H1 (cell line): ENCODE measurements around the gene ZNF860. TPM values are rescaled to one million over a fixed set of nuclear protein-coding genes. Genes with fewer than 3 reads are reported as not detected.

Source experiments
- CTCF ChIA-PET: fragments of 300-600 bp; sonication (Branson Sonifier 250); formaldehyde crosslinking; loops from one replicate; lab custom pipeline; 2021; ENCODE audit not compliant: partially characterized antibody; lab: Charles Lee
- POLR2A ChIA-PET: fragments of 300-600 bp; sonication (Branson Sonifier 250); formaldehyde crosslinking; loops from one replicate; lab custom pipeline; 2021; ENCODE audit warnings: inconsistent platforms; ENCODE audit not compliant: partially characterized antibody; lab: Charles Lee
- DNase-seq, 2 experiments: peaks; one replicate each; pipeline versions ENCODE4 v3.0.0 to v3.0.0-alpha.2; 2010 to 2022; ENCODE audit warnings: low spot score in 2 of 2, low read depth in 1 of 2, mixed read lengths in 1 of 2
- FAIRE-seq: peaks from 2 replicates; lab custom pipeline; 2011; peaks lifted over from hg19 to GRCh38; lab: Jason Lieb, UNC
- H2AFZ ChIP-seq: 2 replicates; pipeline ENCODE4 v1.8.1; 2012; ENCODE audit warnings: low read length, inconsistent platforms
- H2AK5ac ChIP-seq: 2 replicates; pipeline ENCODE4 v1.6.1; 2013; ENCODE audit warnings: low read depth, low read length
- H2BK120ac ChIP-seq: replicated peaks from 2 replicates; pipeline ENCODE3; 2013; ENCODE audit warnings: low read depth, low read length, inconsistent platforms
- H2BK12ac ChIP-seq: 2 replicates; pipeline ENCODE4 v1.6.1; 2013; ENCODE audit warnings: low read depth, low read length
- H2BK15ac ChIP-seq: 2 replicates; pipeline ENCODE4 v1.6.1; 2013; ENCODE audit warnings: low read length
- H2BK20ac ChIP-seq: 2 replicates; pipeline ENCODE4 v1.6.1; 2013; ENCODE audit warnings: low read length
- H2BK5ac ChIP-seq: 2 replicates; pipeline ENCODE4 v1.6.1; 2013; ENCODE audit warnings: low read depth, low read length
- H3K14ac ChIP-seq: 2 replicates; pipeline ENCODE4 v1.6.1; 2013; ENCODE audit warnings: inconsistent platforms; ENCODE audit not compliant: insufficient read length
- H3K18ac ChIP-seq: 2 replicates; pipeline ENCODE4 v1.6.1; 2013; ENCODE audit warnings: low read length; ENCODE audit errors: extremely low read depth
- H3K23ac ChIP-seq: 2 replicates; pipeline ENCODE4 v1.6.1; 2013; ENCODE audit warnings: inconsistent platforms; ENCODE audit not compliant: insufficient read length
- H3K23me2 ChIP-seq: 2 replicates; pipeline ENCODE4 v1.6.1; 2013; ENCODE audit warnings: low read depth, low read length
- H3K27ac ChIP-seq: 2 replicates; pipeline ENCODE4 v1.6.1; 2011; ENCODE audit warnings: low read depth, low read length, inconsistent platforms
- H3K27me3 ChIP-seq, 4 experiments: replicated peaks in 1 of 4; 1 replicate in 1 of 4; 2 replicates in 3 of 4; pipeline versions ENCODE4 v1.6.1 to v1.8.1; 2011 to 2013; ENCODE audit warnings: low read length in 3 of 4, mild to moderate bottlenecking in 3 of 4, inconsistent platforms in 2 of 4, mixed read lengths in 2 of 4, moderate library complexity in 1 of 4; ENCODE audit not compliant: control insufficient read depth in 3 of 4, insufficient read depth in 3 of 4; ENCODE audit errors: extremely low read depth in 1 of 4
- H3K36me3 ChIP-seq, 4 experiments: 2 replicates each; pipeline versions ENCODE4 v1.6.1 to v1.8.1; 2011 to 2013; ENCODE audit warnings: mild to moderate bottlenecking in 4 of 4, low read length in 3 of 4, moderate library complexity in 2 of 4, control low read depth in 1 of 4, inconsistent platforms in 1 of 4; ENCODE audit not compliant: insufficient read depth in 4 of 4, control insufficient read depth in 2 of 4
- H3K4ac ChIP-seq: replicated peaks from 2 replicates; pipeline ENCODE3; 2013; ENCODE audit warnings: low read length, low read depth, mixed read lengths, inconsistent platforms; ENCODE audit not compliant: insufficient read length
- H3K4me1 ChIP-seq, 4 experiments: replicated peaks in 1 of 4; 1 replicate in 1 of 4; 2 replicates in 3 of 4; pipeline versions ENCODE4 v1.6.1 to v1.8.1; 2011 to 2013; ENCODE audit warnings: low read length in 3 of 4, inconsistent platforms in 2 of 4, mixed read lengths in 1 of 4; ENCODE audit not compliant: insufficient read depth in 4 of 4, control insufficient read depth in 3 of 4
- H3K4me2 ChIP-seq, 2 experiments: 2 replicates each; pipeline versions ENCODE4 v1.6.1 to v1.8.1; 2011 to 2013; ENCODE audit warnings: low read depth in 2 of 2, low read length in 2 of 2, control low read depth in 1 of 2, inconsistent platforms in 1 of 2, mild to moderate bottlenecking in 1 of 2; ENCODE audit not compliant: insufficient read depth in 1 of 2
- H3K4me3 ChIP-seq, 4 experiments: fragments of 200-600, 300-600 bp in 1 of 4; sonication (generic), shearing (Covaris generic), sonication (Bioruptor Twin) in 1 of 4; 2 replicates each; pipeline versions ENCODE4 v1.5.1 to v1.8.1; 2011 to 2016; ENCODE audit warnings: low read length in 4 of 4, low read depth in 3 of 4, control low read depth in 2 of 4, inconsistent platforms in 2 of 4, mild to moderate bottlenecking in 2 of 4, mixed read lengths in 1 of 4, moderate library complexity in 1 of 4; ENCODE audit not compliant: insufficient read depth in 2 of 4; ENCODE audit errors: extremely low read depth in 1 of 4
- H3K56ac ChIP-seq: replicated peaks from 2 replicates; pipeline ENCODE3; 2013; ENCODE audit warnings: low read depth, mild to moderate bottlenecking, mixed read lengths, low read length, inconsistent platforms; ENCODE audit not compliant: insufficient read length
- H3K79me1 ChIP-seq: 2 replicates; pipeline ENCODE4 v1.6.1; 2013; ENCODE audit warnings: low read depth, low read length, control low read depth
- H3K79me2 ChIP-seq, 2 experiments: 2 replicates each; pipeline versions ENCODE4 v1.6.1 to v1.8.1; 2012 to 2013; ENCODE audit warnings: low read length in 2 of 2, mild to moderate bottlenecking in 2 of 2, inconsistent platforms in 1 of 2; ENCODE audit not compliant: insufficient read depth in 2 of 2, control insufficient read depth in 1 of 2
- H3K9ac ChIP-seq, 4 experiments: replicated peaks in 1 of 4; 1 replicate in 1 of 4; 2 replicates in 3 of 4; pipeline versions ENCODE4 v1.6.1 to v1.8.1; 2011 to 2013; ENCODE audit warnings: low read depth in 3 of 4, low read length in 3 of 4, control low read depth in 2 of 4, mild to moderate bottlenecking in 2 of 4, moderate library complexity in 2 of 4, inconsistent platforms in 1 of 4; ENCODE audit errors: extremely low read depth in 1 of 4
- H3K9me3 ChIP-seq, 2 experiments: 2 replicates each; pipeline versions ENCODE4 v1.6.1 to v1.8.1; 2012 to 2013; ENCODE audit warnings: mild to moderate bottlenecking in 2 of 2, moderate library complexity in 2 of 2, control low read depth in 1 of 2, inconsistent platforms in 1 of 2, low read depth in 1 of 2, low read length in 1 of 2, mixed read lengths in 1 of 2; ENCODE audit not compliant: insufficient read depth in 2 of 2
- H4K20me1 ChIP-seq, 2 experiments: replicated peaks in 1 of 2; 2 replicates each; pipeline versions ENCODE3 to v1.8.1; 2011 to 2013; ENCODE audit warnings: inconsistent platforms in 2 of 2, low read length in 2 of 2, mild to moderate bottlenecking in 1 of 2; ENCODE audit not compliant: insufficient read depth in 2 of 2, control insufficient read depth in 1 of 2
- H4K5ac ChIP-seq: 2 replicates; pipeline ENCODE4 v1.6.1; 2013; ENCODE audit warnings: low read length, low read depth, mixed read lengths, inconsistent platforms; ENCODE audit not compliant: insufficient read length
- H4K8ac ChIP-seq: 2 replicates; pipeline ENCODE4 v1.8.0; 2013; ENCODE audit warnings: mild to moderate bottlenecking, moderate library complexity, low read length, inconsistent platforms; ENCODE audit not compliant: insufficient read depth; ENCODE audit errors: extremely low read depth
- H4K91ac ChIP-seq: replicated peaks from 2 replicates; pipeline ENCODE3; 2013; ENCODE audit warnings: low read length, mixed read lengths, inconsistent platforms; ENCODE audit not compliant: insufficient read length
- CHD2 ChIP-seq: IDR thresholded peaks from 2 replicates; pipeline ENCODE4 v1.6.1; 2012; ENCODE audit warnings: low read length, improper control_type of control experiment
- CREB1 ChIP-seq: IDR thresholded peaks from 2 replicates; pipeline ENCODE4 v1.6.1; 2012; ENCODE audit warnings: inconsistent platforms
- CTBP2 ChIP-seq: IDR thresholded peaks from 2 replicates; pipeline ENCODE4 v1.7.0; 2011; ENCODE audit warnings: borderline replicate concordance, mild to moderate bottlenecking, moderate library complexity, mixed read lengths, low read length; ENCODE audit not compliant: insufficient read depth, insufficient read length
- JUN ChIP-seq: IDR thresholded peaks from 2 replicates; pipeline ENCODE4 v1.6.1; 2011; ENCODE audit warnings: low read depth, mild to moderate bottlenecking, improper control_type of control experiment, low read length
- JUND ChIP-seq: IDR thresholded peaks from 2 replicates; pipeline ENCODE4 v1.6.1; 2011; ENCODE audit warnings: mild to moderate bottlenecking, improper control_type of control experiment, low read length
- KDM4A ChIP-seq: IDR thresholded peaks from one replicate; pipeline ENCODE4 v1.7.1; 2012; ENCODE audit warnings: low read depth, mild to moderate bottlenecking, moderate library complexity, low read length, inconsistent platforms; ENCODE audit not compliant: severe bottlenecking
- NRF1 ChIP-seq: IDR thresholded peaks from 2 replicates; pipeline ENCODE4 v1.6.1; 2011; ENCODE audit warnings: mild to moderate bottlenecking, low read depth, low read length, improper control_type of control experiment
- PHF8 ChIP-seq: fragments of 200-600 bp; sonication (generic); conservative IDR thresholded peaks from 2 replicates; pipeline ENCODE4 v1.7.1; 2012; ENCODE audit warnings: low read depth, mild to moderate bottlenecking, inconsistent platforms, low read length, moderate library complexity
- POLR2AphosphoS5 ChIP-seq: IDR thresholded peaks from 2 replicates; pipeline ENCODE4 v1.6.1; 2011; ENCODE audit warnings: low read depth, low read length
- SIRT6 ChIP-seq: IDR thresholded peaks from one replicate; pipeline ENCODE4 v1.7.1; 2012; ENCODE audit warnings: low read length, inconsistent platforms
- SP1 ChIP-seq: IDR thresholded peaks from 2 replicates; pipeline ENCODE4 v1.6.1; 2011; ENCODE audit warnings: low read depth, low read length
- SRF ChIP-seq: IDR thresholded peaks from 2 replicates; pipeline ENCODE4 v1.6.1; 2011; ENCODE audit warnings: mild to moderate bottlenecking, low read depth, low read length, moderate library complexity
- TEAD4 ChIP-seq: IDR thresholded peaks from 2 replicates; pipeline ENCODE4 v1.6.1; 2012; ENCODE audit warnings: low read depth, low read length, inconsistent platforms, mixed read lengths
- WGBS, 2 experiments: shearing (Covaris generic) in 1 of 2; methylation state at CpG; one replicate each; pipeline versions ENCODE4 v1.1.6 to v1.1.7; 2013 to 2015; ENCODE audit warnings: low lambda C conversion rate in 2 of 2, mixed read lengths in 2 of 2, inconsistent platforms in 1 of 2, low coverage in 1 of 2, missing lambda C conversion rate in 1 of 2; ENCODE audit not compliant: insufficient replicate concordance in 2 of 2, insufficient coverage in 1 of 2, insufficient read length in 1 of 2; ENCODE audit errors: extremely low coverage in 1 of 2, missing lambda C conversion rate in 1 of 2; 5-methylcytosine and 5-hydroxymethylcytosine counted together
- polyA plus RNA-seq, 7 experiments: library from polyadenylated mRNA; depleted of rRNA in 3 of 7; stranded (reverse) in 5 of 7; unstranded in 2 of 7; fragments of >200 nt in 5 of 7; fragments of 200-250 nt in 2 of 7; gene quantifications; 1 replicate in 5 of 7; 2 replicates in 1 of 7; 4 replicates in 1 of 7; pipeline versions ENCODE4 v1.2.1 to v1.2.3, GENCODE V29; 2011 to 2013; ENCODE audit warnings: missing spikeins in 2 of 7, mixed read lengths in 2 of 7
- total RNA-seq: library from RNA; stranded (reverse); fragmentation: NEBNext Ultra II Directional; extraction: Animal tissue kit (Norgen Biotek cat#: 25700); gene quantifications from 2 replicates; pipeline ENCODE4 v1.2.1, GENCODE V29; 2021

The ZNF860 gene
- total and polyA plus RNA-seq, 2 of the 8 experiments (the other 6 are each of a cell fraction or from before 2014, with no cell fraction given): 3.2 to 8.6 TPM

DNA sequence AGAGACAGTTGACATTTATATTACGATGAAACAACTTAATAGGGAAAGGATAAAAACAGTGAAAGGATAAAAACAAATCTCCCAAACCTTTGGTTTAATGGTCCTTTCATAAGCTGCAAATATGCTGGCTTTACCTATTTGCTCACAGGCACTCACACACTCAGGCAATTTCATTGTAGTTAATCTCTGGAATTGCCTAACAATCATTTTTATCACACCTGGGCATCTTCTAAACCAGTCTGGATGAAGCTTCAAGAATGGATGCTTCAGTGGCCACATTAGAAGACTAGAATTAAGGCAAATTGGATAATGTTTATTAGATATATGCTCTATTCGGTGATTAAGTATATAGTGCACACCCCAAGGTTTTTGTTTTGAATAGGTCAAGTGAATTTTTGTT, 14.0 kb upstream of the ZNF860 start:
- H3K56ac ChIP-seq: no peak overlapping the region
- no peak overlapping the region for H2AK5ac ChIP-seq
- no peak overlapping the region for H2BK20ac ChIP-seq
- no peaks in the 10 kb centered on the region for H3K27me3 ChIP-seq
- WGBS, 2 experiments: 86% methylated on average over 2 of the region's 2 CpGs; no CpG with 5 or more reads in 1 of the 2 experiments
- H3K4me3 ChIP-seq: no peak overlapping the region
- peak in 1 of 2 experiments; percentile 3 for DNase-seq
- H3K4me2 ChIP-seq: no peak overlapping the region
- no peak overlapping the region for H2BK120ac ChIP-seq
- no peak overlapping the region for H3K27ac ChIP-seq
- no peak overlapping the region for H4K8ac ChIP-seq
- no peak overlapping the region for H3K18ac ChIP-seq
- no peak overlapping the region for H3K9ac ChIP-seq
- peaks cover 3% of the 10 kb centered on the region; the same call in 1 of the 2 replicates for H3K79me1 ChIP-seq
- H3K4me1 ChIP-seq: peaks cover 6 to 18% (median 14%) of the 10 kb centered on the region in 4 experiments
- H2BK15ac ChIP-seq: no peak overlapping the region
- no peaks in the 10 kb centered on the region; the same call in 1 of the 2 replicates for H3K23me2 ChIP-seq
- H2BK12ac ChIP-seq: no peak overlapping the region
- no peak overlapping the region for H2BK5ac ChIP-seq
- no peaks in the 10 kb centered on the region for H3K9me3 ChIP-seq
- peaks cover 3 to 88% of the 10 kb centered on the region in 2 experiments for H3K79me2 ChIP-seq
- ChIA-PET CTCF (interaction anchor here (0.6 to 1.8 kb wide), 3 partner anchors 33 to 243 kb away, joined by 3 to 6 read pairs (median 3); no protein-coding TSS in a partner anchor), POLR2A (interaction anchor here (0.6 kb wide), 1 partner anchor 8 kb away, joined by 4 read pairs; no protein-coding TSS in a partner anchor)
- no peak overlapping the region for H4K5ac ChIP-seq
- no peak overlapping the region for H2AFZ ChIP-seq
- H3K14ac ChIP-seq: no peak overlapping the region
- no peaks in the 10 kb centered on the region; a peak in 1 of 8 replicates for H3K36me3 ChIP-seq
- no peak overlapping the region for H3K23ac ChIP-seq
- no peak for FAIRE-seq
- H3K4ac ChIP-seq: no peak overlapping the region
- H4K20me1 ChIP-seq: no peaks in the 10 kb centered on the region
- no peak overlapping the region for H4K91ac ChIP-seq
- TF ChIP-seq SRF (no peak), SP1 (no peak), PHF8 (no peak), CTBP2 (no peak), JUN (no peak), NRF1 (no peak), JUND (no peak), CHD2 (no peak), TEAD4 (no peak), SIRT6 (no peak), CREB1 (no peak), POLR2AphosphoS5 (no peak), KDM4A (no peak)
